ENCODE data around the gene AGPS. TPM values are rescaled to one million over a fixed set of nuclear protein-coding genes. Genes with fewer than 3 reads are reported as not detected.

The AGPS gene
- total and polyA plus RNA-seq, 10 of the 15 experiments (the other 5 are each of a cell fraction or from before 2014, with no cell fraction given) = 7.9 to 54.2 (median 38.7) TPM

GRCh38 chr2:177554365-177554764 is 161.8 kb downstream of the AGPS start:
- Histone ChIP-seq H4K20me1 (ENCODE audit: control insufficient read depth, insufficient read depth) (no peaks in the 10 kb centered on the region), H3K27ac (ENCODE audit: control insufficient read depth, insufficient read depth) (no peak overlapping the region), H3K4me1 (ENCODE audit: control insufficient read depth, insufficient read depth, low read length) (peaks cover 3% of the 10 kb centered on the region), H3K9ac (ENCODE audit: control insufficient read depth, insufficient read depth, low read length) (no peak overlapping the region), H3K79me2 (ENCODE audit: control insufficient read depth, insufficient read depth, low read length) (no peaks in the 10 kb centered on the region; the same call in 1 of the 2 replicates), H3K4me2 (ENCODE audit: control insufficient read depth, insufficient read depth) (no peak overlapping the region), H3K36me3 (ENCODE audit: control insufficient read depth in 2 of 2, insufficient read depth in 2 of 2, low read length in 1 of 2) (no peaks in the 10 kb centered on the region), H3K27me3 (replicated peaks in 1 of 2; ENCODE audit: control insufficient read depth in 2 of 2, insufficient read depth in 2 of 2, low read length in 1 of 2) (no peaks in the 10 kb centered on the region), H2AFZ (ENCODE audit: control insufficient read depth, low read depth, low read length) (no peak overlapping the region), H3K4me3 (no peak overlapping the region), H3K9me3 (replicated peaks; ENCODE audit: control insufficient read depth, insufficient read depth, low read length) (no peaks in the 10 kb centered on the region)
- ChIA-PET CTCF (interaction anchor here (1.1 to 2.0 kb wide), 3 partner anchors 11 to 160 kb away, joined by 3 to 9 read pairs (median 3); no protein-coding TSS in a partner anchor), RAD21 (ENCODE audit: unreplicated experiment) (no interaction called here), SMC1A (ENCODE audit: uncharacterized antibody, unreplicated experiment) (no interaction called here), POLR2A (no interaction called here)
- ATAC-seq = no peak
- TF ChIP-seq RCOR1 (conservative IDR thresholded peaks at IDR 0.05; ENCODE audit: low read depth, low read length) (no peak), MXI1 (IDR thresholded peaks at IDR 0.05; ENCODE audit: low read depth, low read length) (no peak), CREM (IDR thresholded peaks at IDR 0.05; ENCODE audit: low read depth) (no peak), HSF1 (IDR thresholded peaks at IDR 0.05; ENCODE audit: low read depth, low read length) (no peak), ZNF592 (IDR thresholded peaks at IDR 0.05) (no peak), JUND (IDR thresholded peaks at IDR 0.05; ENCODE audit: low read depth, low read length) (no peak)
- no peak for FAIRE-seq
- intact Hi-C loops (cut with micrococcal nuclease; ENCODE audit: unreplicated experiment) (loop anchor here (5.0 kb wide), 1 partner anchor 63 kb away; a partner anchor contains a TSS), in situ Hi-C loops (cut with MboI) (no loop called here)
- DNase-seq (ENCODE audit: low read depth, low spot score) = no peak
- BruUV-seq (replicated peaks) = no TSS peak
